ENCODE results near the gene OFD1.

Gene OFD1

DNA sequence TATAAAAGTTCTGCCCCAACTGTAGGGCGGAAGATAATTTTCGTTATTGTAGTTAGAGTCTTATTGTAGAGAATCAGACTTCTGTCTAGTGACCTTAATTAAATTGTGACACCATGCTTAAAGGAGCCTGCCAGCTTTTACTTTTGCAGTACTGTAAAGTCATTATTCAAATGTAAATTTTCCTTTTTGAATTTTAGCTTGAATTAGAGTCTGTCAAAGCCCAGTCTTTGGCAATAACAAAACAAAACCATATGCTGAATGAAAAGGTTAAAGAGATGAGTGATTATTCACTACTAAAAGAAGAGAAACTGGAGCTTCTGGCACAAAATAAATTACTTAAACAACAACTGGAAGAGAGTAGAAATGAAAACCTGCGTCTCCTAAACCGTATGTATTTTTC is 21.8 kb downstream of the OFD1 start:
- no peak for DNase-seq

DNA sequence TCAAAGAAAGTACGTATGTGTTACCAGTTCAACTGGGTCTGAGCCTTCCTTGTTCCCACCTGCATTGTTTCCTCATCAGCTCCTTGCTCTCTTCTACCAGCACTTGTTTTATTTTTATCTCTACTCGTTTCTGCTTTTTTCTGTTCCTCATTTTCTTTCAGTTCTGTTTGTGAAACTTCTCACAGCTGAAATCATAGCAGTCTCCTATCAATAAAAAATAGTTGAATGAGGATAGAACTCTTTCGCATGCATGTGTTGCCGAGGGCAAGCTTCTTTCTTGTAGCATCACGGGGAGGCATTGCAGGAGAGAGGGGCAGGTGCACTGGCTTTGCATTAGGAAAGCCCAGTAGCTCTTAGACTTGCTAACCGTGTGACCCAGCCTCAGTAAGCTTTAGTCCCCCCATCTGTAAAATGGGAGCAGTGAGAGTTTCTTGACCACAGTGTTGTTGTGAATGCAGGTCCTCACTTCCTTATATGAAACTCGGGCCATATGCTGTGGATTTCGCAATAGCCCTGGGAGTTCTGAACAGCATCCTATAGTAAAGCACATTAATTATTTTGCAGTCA is 24.7 kb downstream of the OFD1 start:
- no peak for DNase-seq

DNA sequence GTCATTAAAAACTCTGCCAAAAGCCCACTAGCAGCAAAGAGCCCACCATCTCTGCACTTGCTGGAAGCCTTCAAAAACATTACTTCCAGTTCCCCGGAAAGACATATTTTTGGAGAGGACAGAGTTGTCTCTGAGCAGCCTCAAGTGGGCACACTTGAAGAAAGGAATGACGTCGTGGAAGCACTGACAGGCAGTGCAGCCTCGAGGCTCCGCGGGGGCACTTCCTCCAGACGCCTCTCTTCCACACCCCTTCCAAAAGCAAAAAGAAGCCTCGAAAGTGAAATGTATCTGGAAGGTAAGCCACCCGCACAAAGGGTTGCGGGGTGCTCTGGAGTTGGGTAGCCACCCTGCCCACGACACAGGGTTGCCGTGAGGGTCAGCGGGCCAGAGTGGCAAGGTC is 25.9 kb downstream of the OFD1 start:
- no peak for DNase-seq

DNA sequence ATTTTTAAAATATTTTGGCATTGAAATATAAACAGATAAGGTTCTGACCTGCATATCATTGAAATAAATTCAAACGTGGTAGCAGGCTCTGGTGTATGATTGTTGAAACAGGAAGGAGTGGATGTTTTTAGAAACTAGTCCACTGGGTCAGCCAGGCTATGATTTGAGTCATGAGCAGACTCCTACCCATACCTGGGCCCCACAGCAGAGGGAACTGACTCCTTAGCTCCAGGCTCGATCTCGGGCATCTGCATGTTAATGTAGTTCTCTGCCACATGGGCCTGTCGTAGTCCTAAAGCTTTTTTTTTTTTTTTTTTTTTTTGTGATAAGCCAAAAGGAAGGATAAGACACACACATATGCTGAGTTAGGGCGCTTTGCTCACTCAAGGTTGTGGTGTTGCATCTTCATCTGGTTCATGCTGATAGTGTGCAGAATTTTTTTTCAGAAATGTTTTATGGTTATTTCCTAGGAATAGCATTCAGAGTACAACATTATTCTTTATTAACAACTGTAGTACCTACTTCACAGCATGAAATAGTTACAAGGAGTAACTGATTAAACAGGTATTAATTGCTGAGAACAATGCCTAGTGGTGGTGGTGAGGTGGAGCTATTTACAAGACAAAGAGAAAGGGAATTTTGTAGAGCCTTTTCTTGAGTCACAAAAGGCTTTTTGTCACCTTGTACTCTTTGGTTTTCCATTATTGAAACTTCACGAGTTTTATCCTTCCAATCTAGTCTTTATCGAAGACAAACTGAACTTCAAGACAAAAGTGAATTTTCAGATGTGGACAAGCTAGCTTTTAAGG is 27.3 kb downstream of the OFD1 start:
- DNase-seq: no peak

DNA sequence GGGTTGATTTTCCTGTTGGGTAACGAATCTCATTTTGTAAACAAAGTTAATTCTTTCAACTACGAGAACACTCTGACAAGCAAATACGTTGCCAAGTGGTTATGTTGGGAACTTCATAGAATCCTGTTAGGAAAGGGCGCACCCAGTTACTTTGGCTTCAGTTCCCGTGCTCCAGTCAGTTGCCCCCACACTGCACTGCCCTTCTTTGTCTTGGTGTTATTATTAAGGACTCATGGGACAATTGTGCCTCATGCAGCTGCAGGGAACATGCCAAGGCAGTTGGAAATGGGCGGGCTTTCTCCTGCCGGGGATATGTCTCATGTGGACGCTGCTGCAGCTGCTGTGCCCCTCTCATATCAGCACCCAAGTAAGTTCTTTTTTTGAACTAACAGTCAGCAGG is 28.9 kb downstream of the OFD1 start:
- no peak for DNase-seq

DNA sequence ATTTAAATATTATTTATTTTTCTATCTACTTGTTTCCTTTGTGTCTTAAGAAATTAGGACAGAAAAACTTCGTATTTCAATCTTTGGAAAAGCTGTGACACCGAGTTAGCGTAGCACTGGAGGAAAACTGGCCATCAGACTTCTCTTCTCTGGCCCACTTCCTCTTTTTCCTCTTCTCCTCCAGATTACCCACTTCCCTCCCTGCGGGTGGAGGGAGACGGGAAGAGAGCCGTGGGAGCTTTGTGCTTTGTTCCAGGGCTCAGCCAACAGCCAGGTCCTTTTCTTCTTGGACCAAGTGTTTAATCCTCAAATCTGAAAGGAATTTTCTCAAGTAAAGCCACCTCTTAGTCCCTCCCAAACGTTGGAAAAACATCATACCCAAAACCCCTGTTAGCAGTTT is 29.7 kb downstream of the OFD1 start:
- no peak for DNase-seq

DNA sequence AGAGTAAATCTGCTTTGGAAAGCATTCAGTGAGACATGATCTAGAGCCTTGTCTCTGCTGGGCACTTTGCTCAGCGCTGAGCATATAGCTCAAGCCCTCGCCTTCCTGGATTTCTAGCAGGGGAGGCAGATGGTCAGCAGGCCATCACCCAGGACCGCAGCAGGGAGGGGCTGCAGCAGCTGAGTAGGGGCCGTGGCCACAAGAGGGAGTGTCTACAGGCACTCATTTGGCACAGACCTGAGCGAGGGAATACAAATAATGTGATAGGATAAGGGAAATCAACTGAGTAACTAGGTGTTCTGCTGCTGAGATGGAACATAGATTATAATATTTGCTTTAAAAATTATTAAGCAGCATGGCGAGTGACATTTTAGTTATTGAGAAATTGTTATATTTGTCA is 30.2 kb downstream of the OFD1 start:
- DNase-seq: no peak

DNA sequence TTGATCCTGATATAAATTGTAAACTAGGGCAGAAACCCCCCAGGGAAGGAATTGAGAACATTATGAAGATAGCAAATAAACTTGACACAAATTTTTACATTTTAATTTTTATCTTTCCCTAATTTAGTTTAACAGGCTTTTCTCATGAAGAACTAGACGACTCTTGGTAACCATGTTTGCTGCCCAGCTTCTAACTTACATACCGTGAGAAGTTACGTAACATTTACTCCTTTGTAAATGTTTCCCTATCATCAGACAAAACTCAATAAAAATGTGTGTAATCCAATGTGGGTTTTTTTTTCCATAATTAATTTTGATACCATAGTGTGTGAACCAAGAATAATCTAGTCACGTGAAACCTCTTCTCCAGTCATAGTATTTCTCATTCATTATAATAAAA is 34.4 kb downstream of the OFD1 start:
- no peak for DNase-seq

DNA sequence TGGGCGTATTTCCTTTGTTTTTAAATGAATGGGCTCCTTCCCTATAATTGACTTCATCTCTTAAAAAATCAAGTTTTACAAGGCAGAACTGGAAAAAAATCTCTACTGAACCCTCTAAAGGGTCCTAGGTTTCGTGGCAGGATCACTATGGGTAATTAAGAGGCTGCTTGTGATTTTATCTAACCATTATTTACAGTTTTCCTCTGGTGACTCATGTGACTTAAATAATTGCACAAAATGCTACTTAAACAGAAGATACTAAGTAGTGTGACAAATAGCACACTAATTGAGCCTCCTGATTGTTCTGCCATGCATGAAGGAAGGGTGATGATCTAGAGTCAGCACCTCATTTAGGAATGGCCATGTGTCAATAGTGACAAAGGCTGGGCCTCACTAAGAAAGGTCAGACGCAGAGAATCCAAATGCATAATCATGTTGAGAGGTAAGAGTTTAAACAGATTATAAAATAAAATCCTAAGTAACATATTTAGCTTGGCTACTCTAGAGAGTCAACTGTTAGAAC is 35.5 kb downstream of the OFD1 start:
- no peak for DNase-seq

DNA sequence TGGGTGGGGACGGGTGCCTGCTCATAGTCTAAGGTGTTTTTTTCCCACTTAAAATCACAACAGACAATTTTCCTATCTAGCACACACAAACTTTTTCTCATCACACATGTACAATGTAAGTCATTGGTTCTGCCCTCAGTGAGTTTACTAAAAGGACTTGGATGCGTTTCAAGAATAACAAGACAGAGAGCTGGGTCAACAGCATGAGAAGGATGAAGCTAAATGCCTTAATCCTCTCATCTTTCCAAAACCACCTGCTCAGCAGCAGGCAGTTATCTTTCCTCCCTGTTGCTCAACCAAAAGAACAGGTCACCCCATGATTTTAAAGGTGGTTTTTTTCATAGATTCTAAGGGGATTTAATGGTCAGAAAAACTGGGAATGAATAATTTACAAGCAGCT is 40.1 kb downstream of the OFD1 start:
- no peak for DNase-seq

DNA sequence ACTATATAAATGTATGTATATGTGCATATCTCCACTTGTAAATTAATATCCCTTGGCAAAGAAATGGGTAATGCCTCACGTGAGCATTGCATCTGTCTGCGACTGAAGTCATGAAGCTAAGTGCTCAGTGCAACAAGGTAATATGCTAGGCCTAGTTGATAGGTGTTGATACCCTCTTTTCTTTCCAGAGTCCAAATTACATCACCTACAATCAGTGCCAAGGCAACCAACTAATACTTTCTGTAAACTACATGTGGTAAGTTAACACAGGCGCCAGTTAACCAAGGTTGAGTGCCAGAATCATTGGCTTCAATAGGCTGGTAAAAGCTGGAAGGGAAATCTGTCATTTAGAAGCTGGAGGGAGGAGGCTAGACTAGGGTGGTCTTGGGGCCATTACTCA is 41.3 kb downstream of the OFD1 start:
- no peak for DNase-seq

DNA sequence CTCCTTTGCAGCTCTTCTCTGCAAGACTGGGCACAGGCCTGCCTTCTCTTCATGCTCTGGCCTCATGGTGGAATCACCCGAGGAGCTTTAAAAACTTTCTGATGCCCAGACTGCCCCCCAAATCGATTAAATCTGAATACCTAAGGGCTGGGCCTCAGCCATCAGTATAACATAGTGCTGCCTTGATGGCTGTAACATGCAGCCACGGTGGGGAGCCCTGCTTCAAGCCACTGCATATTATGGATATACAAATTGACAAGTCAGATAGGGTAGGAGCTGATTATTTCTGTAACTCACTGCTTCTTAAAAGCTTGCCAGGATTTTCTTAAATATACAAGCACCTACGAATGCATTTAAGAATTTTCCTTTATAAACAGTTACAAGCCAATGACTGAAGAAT is 41.8 kb downstream of the OFD1 start:
- no peak for DNase-seq

DNA sequence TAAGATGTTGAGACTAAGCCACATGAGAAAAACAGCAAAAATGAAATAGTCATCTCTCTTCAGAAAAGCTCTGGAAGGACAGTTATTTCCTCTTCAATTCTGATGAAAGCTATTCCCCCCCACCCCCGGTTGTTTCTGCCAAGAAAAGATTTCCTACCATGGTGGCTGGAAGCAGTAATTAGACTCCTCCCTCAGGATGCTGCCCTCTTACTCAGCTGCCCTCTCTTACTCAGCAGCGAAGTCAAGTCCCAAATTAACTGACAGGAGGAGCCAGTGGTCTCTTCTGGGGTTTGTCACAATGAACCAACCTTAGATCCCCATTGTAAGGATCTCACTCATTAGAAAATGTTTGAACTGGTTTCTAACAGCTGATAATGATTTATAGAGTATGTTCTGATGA is 44.4 kb downstream of the OFD1 start:
- no peak for DNase-seq

DNA sequence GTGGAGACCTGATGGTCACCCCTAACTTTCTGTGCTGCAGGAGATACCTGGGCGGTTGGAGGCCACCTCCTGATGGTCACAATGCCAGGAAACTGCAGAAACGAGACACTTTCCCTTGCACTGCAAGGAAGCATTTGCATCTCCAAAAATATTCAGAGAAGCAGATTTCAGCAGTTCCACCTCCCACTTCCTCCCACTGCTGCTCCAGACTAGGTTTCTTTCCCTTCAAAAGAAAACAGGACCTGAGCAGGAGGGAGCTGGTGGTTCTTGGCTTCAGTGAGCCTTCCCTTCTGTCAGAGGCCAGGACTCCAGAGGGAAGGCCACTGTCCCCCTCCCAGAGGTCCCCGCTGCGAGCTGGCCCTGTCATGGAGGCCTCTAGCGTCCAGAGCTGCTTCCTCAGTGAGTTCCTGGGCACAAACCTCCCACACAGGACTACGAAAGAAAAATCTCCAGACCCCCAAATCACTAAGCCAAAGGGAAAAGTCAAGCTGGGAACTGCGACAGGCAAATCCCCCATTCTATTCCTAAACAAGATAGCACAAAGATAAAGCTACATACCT is 46.4 kb downstream of the OFD1 start:
- no peak for DNase-seq

DNA sequence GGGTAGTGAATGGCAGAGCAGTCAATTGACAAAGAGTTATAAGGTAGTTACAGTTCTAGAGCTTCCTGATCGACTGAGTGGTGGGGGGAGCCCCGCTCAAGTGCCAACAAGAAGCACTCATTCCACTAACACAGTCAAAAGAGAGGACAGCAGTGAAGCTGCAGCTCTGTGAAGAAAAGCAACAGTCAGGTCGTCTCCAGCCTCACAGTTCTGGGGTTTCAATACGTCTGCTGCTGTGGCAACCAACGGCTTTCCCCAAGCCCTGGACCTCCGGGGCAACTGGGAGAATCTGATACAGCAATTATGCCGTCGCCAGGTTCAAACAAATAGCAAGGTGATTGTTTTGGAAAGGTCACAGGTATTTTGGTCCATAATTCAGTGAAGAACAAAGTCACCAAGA is 51.5 kb downstream of the OFD1 start:
- no peak for DNase-seq

DNA sequence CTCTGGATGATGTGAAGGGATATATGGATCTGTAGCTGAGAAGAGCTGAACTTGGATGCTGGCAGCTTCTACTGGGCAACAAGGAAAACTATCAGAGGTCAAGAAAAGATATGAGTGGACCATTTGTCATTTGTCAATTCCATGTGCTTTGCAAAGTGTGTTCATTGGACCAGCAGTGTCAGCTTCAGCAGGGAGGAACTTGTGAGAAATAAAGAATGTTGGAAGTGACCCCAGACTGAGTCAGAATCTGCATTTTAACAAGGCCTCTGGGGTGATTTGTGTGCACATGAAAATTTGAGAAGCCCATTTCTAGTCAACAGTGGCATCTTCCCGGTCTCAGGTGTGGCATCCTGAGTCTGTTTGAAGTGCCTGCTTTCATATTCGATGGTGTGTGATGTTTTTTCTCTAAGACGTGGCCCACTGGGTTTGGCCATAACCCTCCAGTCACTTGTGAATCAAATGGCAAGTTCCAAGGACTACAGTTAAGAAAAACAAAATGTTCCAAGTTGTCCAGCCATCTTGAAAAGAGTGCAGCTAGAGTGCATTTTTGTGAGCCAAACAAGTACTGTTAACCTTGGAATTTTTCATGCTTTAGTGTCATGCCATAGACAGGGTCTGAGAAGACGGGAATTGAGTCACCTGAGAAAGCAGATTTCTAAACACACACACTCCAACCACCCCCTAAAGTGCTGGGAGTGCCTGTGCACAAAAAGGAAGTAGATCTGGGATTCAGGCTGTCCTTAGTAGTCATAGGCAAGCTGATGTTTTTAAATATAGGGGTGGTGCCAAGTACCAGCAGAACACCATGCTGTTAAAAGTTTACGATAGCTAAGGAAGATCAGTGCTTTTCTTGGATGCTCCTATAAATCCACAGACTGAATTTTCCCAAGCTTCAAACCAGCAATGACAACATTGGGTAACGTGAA is 55.9 kb downstream of the OFD1 start:
- DNase-seq: no peak

DNA sequence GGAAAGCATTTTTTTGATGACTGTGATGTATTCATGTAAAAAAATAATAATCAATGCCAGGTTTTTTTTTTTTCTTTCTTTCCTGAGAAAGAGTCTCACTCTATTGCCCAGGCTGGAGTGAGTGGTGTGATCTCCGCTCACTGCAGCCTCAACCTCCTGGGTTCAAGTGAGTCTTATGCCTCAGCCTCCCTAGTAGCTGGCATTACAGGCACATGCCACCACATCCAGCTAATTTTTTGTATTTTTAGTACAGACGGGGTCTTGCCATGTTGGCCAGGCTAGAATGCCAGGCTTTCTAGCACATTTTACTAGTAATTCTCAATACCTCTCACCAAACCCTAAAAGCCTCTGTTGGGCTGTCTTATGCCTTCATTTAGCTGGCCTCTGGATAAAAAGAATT is 56.6 kb downstream of the OFD1 start:
- no peak for DNase-seq

DNA sequence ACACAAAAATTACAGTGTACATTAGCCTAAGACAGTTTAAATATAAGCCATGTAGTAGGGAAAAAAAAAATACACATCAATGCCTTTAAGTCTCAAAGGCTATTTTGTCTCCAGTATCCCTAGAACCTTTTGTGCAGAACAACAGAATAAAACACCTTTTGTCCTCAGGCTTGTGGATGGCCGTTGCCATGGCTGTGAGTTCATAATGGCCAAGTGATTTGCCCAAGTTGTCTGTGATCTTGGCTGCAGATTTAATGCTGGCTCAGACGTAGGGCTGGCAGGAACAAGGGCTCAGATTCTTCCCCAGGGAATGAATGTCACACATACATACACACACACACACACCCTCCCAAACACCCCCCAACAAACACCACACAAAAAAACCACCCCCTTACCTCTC is 57.0 kb downstream of the OFD1 start:
- no peak for DNase-seq

DNA sequence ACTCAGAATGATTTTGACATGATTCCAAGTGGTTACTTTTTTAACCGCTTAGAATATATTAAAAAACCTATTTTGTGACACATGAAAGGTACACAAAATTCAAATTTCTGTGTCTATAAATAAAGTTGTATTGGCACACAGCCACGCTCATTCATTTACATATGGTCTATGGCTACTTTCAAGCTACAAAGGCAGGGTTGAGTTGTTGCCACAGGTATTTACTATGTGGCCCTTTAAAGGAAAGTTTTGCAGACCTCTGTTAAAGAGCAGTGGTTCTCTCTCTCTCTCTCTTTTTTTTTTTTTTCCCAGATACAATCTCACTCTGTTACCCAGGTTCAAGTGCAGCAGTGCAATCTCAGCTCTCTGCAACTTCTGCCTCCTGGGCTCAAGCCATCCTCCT is 59.3 kb downstream of the OFD1 start:
- no peak for DNase-seq

DNA sequence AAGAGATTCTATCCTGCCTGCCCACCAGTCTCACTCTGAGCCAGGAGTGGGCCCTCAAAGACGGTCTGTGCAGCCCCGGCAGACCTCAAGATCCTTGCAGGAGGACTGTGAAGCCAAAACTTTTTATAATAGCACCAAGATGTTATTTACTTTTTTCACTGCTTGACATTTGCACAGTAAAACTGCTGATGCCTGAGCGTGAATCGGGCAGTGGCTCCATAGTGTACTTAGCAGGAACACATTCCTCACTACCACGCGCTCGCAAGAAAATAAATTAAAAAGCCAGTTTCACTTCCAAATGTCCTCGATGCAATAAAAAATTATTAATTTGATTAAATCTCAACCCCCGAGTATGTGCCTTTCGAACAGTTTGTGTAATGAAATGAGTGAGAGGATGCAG is 59.9 kb downstream of the OFD1 start:
- no peak for DNase-seq

DNA sequence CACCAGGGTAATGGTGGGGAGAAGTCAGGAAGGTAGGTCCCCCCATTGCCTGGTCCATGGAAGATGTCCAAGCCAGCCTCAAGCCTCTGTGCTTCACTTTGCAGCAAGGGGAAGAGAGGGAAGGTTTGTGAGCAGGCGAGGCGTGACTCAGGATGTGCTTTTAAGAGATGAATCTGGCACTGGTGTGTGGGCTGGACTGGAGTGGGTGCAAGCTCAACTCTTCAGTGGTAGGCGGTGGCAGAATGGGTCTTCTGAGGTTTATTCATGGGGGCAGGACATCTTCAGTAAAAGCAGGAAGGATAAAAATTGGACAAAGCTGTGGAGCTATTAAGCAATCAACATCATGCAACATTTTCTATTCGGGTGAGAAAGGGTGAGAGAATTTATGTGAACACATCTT is 63.0 kb downstream of the OFD1 start:
- no peak for DNase-seq

DNA sequence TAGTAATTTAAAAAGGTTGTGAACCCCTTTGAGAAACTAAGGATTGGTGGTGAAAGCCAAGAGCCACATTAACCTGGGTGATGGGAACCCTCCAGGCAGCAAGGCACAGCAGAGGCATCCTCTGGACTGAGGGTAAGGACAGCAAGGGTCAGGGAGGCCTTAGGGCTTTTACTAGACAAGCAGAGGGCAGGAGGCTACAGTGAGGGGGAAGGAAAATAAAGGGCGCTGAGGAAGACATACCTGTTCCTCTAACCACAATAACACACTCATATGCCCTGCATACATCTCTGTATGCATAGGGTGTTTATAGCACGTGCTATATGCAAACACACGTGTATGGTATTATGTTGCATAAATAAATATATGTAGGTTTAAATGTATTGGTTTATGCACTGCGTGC is 63.6 kb downstream of the OFD1 start:
- DNase-seq: no peak

DNA sequence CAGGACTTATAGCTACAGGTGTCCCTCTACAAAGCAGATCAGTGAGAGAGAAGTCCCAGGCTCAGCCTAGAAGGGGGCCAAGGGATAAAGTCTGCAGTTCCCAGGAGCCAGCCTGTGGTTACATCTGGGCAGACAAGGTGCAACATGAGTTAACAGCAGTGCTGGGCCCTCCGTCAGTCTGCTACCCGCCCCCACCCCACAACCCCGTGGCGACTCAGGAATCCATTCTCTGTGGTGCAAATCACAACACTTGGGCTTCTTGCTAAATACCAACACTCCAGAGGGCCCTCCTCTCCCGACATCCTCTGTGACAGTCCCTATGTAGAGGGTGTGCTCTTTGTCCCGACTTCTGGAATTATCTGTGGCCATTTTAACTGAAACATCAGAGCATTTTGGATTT is 68.6 kb downstream of the OFD1 start:
- no peak for DNase-seq

DNA sequence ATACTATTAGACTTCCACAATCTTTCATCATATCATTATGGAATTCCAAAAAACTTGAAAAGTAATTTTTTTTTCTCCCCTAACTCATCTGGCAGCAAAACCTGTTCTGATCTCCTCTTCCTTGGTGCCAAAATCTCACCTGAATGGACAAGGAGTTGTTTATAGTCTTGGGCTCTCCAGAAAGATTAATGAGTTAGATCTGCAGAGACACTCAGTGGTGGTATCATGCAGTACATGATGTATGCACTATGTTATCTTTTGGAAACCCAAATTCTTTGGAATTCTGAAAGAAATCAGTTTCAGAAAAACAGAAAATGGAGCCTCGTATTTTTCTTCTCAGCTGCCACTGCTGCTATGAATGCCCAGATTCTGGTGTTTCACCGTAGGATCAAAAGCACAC is 70.7 kb downstream of the OFD1 start:
- DNase-seq: no peak

All from NCI-H2081 treated with DMSO at 0.1 percent for 48 hours (cell line).